Lower lobe of right lung (tissue), 2 donors: Measurements from ENCODE around the gene SLC25A53. TPM values are rescaled to one million over a fixed set of nuclear protein-coding genes. Genes with fewer than 3 reads are reported as not detected.
A peak's percentile ranks its signal among the peaks of the same experiment; 100 is the strongest.

Experiments used
- ATAC-seq, 2 donors: fragments of 200-7000 bp; cut with Tn5 transposase; one replicate each; pipeline ENCODE4 v1.9.1; 2020 to 2022; ENCODE audit warnings: mild to moderate bottlenecking in 2 of 2, moderate library complexity in 2 of 2
- DNase-seq: peaks from one replicate; pipeline ENCODE4 v3.0.0-alpha.2; 2020
- H3K27ac ChIP-seq: fragments of 200-600 bp; one replicate; pipeline ENCODE4 v1.8.0; 2022
- H3K27me3 ChIP-seq: fragments of 200-600 bp; one replicate; pipeline ENCODE4 v1.8.0; 2022; ENCODE audit warnings: low read depth
- H3K36me3 ChIP-seq: fragments of 200-600 bp; one replicate; pipeline ENCODE4 v1.8.0; 2022; ENCODE audit warnings: mild to moderate bottlenecking
- H3K4me1 ChIP-seq: fragments of 200-600 bp; one replicate; pipeline ENCODE4 v1.8.0; 2022
- H3K4me3 ChIP-seq: fragments of 200-600 bp; one replicate; pipeline ENCODE4 v1.8.0; 2022; ENCODE audit warnings: mild to moderate bottlenecking
- H3K9me3 ChIP-seq: fragments of 200-600 bp; one replicate; pipeline ENCODE4 v1.8.0; 2022
- intact Hi-C: fragments of 100-400 bp; cut with DNase I; formaldehyde crosslinking; loops from one replicate; pipeline ENCODE4 v1.11.0; 2022
- total RNA-seq: library from RNA; stranded (reverse); fragmentation: NEBNext Ultra II Directional; extraction: Animal tissue kit (Norgen Biotek cat#: 25700); gene quantifications from one replicate; pipeline ENCODE4 v1.2.1, GENCODE V29; 2021
- TF ChIP-seq, protein P1 (sequence below): fragments of 200-600 bp; IDR thresholded peaks from one replicate; pipeline ENCODE4 v1.8.0; 2022; ENCODE audit warnings: antibody characterized with exemption, mild to moderate bottlenecking
- donor health status: DM: no; HTN: yes; CAD: no; lungs with severe emphysema.

Gene SLC25A53
- total RNA-seq, 1 donor from 2014 or later: 13.4 TPM

DNA sequence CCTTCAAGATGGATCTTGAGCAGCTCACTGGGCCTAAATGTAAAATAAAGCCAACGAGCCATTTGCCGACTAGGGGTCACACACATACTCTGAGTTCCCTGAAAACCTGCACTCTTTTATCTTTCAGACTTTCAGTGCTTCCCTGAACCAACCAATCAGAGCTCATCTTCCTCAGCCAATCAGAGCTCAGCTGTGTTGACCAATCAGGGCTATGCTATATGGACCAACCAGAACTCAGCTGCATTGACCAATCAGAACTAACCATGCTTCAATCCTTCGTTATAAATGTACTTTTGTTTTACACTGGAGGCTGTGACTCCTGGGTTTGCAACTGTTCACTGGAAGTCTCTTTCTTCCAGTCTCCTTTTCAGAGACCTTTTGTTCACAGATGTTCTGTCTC is 19.3 kb downstream of the SLC25A53 start:
- intact Hi-C loops: no loop called here
- Histone ChIP-seq H3K27me3 (no peaks in the 10 kb centered on the region), H3K4me1 (no peaks in the 10 kb centered on the region), H3K36me3 (no peaks in the 10 kb centered on the region), H3K27ac (no peak overlapping the region), H3K9me3 (no peaks in the 10 kb centered on the region), H3K4me3 (no peak overlapping the region)
- ATAC-seq (peak in 1 of 2 donors; percentile 40), DNase-seq (no peak)
- TF ChIP-seq, protein P1, sequence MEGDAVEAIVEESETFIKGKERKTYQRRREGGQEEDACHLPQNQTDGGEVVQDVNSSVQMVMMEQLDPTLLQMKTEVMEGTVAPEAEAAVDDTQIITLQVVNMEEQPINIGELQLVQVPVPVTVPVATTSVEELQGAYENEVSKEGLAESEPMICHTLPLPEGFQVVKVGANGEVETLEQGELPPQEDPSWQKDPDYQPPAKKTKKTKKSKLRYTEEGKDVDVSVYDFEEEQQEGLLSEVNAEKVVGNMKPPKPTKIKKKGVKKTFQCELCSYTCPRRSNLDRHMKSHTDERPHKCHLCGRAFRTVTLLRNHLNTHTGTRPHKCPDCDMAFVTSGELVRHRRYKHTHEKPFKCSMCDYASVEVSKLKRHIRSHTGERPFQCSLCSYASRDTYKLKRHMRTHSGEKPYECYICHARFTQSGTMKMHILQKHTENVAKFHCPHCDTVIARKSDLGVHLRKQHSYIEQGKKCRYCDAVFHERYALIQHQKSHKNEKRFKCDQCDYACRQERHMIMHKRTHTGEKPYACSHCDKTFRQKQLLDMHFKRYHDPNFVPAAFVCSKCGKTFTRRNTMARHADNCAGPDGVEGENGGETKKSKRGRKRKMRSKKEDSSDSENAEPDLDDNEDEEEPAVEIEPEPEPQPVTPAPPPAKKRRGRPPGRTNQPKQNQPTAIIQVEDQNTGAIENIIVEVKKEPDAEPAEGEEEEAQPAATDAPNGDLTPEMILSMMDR: no peak

DNA sequence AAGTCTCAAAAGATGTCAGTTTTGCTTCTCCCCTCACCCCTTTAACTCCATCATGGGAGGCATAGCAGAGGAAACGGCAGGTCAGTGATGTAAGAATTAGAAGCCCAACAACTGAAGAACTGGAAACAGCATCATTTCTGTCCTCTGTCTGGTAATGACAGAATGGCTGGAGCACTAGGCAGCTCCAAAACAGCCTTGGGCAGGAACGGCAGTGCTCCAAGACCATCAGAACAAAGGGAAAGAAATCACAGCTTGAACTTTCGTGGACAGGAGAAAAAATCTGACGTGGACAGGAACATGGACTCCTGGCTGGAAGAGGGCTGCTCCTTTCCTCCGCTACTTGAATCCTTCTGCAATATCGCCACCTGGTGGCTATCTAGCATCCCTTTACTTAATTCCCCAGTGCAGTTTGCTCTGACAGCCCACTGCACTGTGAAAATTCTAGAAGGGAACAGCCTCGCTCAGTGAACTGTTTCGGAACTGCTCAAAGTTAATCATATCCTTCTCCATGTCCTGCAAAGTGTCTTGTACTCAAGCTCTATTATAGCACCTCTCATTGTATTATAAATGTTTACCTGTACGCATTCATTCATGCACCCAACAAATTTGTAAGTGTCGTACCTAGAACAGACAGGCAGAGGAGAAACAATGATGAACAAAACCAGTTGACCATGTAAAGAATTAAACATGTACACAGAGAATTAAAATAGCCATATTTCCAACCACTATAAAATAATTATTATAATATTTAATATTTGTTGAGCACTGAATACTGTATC is 20.4 kb downstream of the SLC25A53 start:
- ATAC-seq: peak; percentile 84 to 92
- no peaks in the 10 kb centered on the region for H3K27me3 ChIP-seq
- intact Hi-C loops: no loop called here
- H3K4me3 ChIP-seq: peak overlapping the region; percentile 37
- TF ChIP-seq, protein P1: peak; percentile 70
- no peaks in the 10 kb centered on the region for H3K36me3 ChIP-seq
- DNase-seq: no peak
- H3K27ac ChIP-seq: no peak overlapping the region
- no peaks in the 10 kb centered on the region for H3K4me1 ChIP-seq
- no peaks in the 10 kb centered on the region for H3K9me3 ChIP-seq

DNA sequence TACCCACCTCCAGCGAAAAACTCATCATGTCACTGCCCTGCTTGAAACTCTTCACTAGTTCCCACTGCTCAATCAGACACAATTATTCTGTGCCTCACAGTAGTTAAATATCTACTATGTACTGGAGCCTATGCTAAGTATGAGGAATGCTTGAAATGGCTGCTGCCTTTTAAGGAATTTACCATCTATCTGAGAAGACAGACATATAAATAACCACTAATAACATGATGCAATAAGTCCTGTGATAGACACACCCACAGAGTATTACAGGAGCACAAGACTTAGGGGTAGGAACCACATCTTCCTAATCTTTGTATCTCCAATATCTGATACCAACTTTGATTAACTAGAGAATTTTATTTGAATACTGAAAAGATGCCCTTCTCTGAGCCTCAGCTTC is 21.1 kb downstream of the SLC25A53 start:
- DNase-seq: no peak
- no peak overlapping the region for H3K27ac ChIP-seq
- no peak for ATAC-seq
- no peak overlapping the region for H3K4me3 ChIP-seq
- H3K36me3 ChIP-seq: no peaks in the 10 kb centered on the region
- intact Hi-C loops: no loop called here
- no peaks in the 10 kb centered on the region for H3K4me1 ChIP-seq
- H3K27me3 ChIP-seq: no peaks in the 10 kb centered on the region
- TF ChIP-seq, protein P1: no peak
- no peaks in the 10 kb centered on the region for H3K9me3 ChIP-seq

DNA sequence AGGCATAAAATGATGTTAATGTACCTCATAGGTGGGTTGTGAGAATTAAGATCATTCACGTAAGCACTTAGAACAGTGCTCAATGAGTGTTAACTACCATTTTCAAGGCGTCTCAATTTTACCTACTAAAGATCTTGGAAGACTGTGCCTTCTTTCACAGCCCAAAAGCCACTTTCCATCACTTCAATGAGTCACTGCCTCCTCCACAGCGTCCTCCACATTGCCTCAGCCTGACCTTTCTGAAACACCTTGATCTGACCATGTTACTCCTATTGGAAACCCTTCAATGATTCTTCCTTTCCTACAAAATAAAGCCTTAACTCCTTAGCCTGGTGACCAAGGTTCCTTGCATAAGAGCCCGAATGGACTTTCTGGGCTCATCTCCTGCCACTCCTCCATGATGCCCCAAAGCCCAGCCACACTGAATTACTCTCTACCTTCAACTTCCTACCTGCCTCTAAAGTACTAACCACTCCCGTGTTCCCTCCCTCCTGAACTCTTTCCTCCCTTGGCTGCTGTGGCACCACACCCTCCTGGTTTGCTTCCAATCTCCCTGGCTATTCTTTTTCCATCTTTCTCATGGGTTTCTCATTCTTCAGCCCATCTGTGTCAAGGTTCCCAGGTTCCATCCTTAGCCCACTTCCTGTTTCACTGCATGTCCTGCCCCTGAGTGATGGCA is 22.1 kb downstream of the SLC25A53 start:
- intact Hi-C loops: no loop called here
- no peaks in the 10 kb centered on the region for H3K9me3 ChIP-seq
- H3K4me3 ChIP-seq: no peak overlapping the region
- TF ChIP-seq, protein P1: no peak
- H3K27ac ChIP-seq: no peak overlapping the region
- DNase-seq: no peak
- ATAC-seq: no peak
- no peaks in the 10 kb centered on the region for H3K4me1 ChIP-seq
- H3K27me3 ChIP-seq: no peaks in the 10 kb centered on the region
- H3K36me3 ChIP-seq: peaks cover 5% of the 10 kb centered on the region

DNA sequence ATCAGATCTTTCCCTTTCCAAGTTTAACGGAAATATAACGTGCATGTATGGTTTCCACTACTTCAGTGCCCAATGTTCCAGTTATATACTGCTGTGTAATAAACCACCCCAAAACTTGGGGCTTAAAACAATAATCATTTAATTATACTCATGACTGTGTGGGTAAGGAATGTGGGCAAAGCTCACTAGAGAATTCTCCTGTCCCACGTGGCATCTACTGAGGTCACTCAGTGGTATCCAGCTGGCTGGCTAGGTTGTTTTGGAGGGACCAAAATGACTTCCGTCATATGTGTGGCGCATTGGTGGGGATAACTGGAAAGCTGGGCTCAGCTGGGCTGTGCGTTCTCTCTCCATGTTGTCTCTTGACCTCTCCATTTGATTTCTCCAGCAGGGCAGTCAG is 26.0 kb downstream of the SLC25A53 start:
- Histone ChIP-seq H3K9me3 (no peaks in the 10 kb centered on the region), H3K4me3 (no peak overlapping the region), H3K36me3 (peaks cover 13% of the 10 kb centered on the region), H3K27me3 (no peaks in the 10 kb centered on the region), H3K27ac (no peak overlapping the region), H3K4me1 (no peaks in the 10 kb centered on the region)
- ATAC-seq (no peak), DNase-seq (no peak)
- intact Hi-C loops: no loop called here
- TF ChIP-seq, protein P1: no peak
